Ramos (cell line): ENCODE measurements around the gene DIAPH1.

Source experiments
- in situ Hi-C: fragments of 300-500 bp; cut with MboI; formaldehyde crosslinking; loops from one replicate; pipeline ENCODE4 v1.14.3; 2022; ENCODE audit warnings: low sequenced_read_pairs; ENCODE audit not compliant: unreplicated experiment

The DIAPH1 gene

DNA sequence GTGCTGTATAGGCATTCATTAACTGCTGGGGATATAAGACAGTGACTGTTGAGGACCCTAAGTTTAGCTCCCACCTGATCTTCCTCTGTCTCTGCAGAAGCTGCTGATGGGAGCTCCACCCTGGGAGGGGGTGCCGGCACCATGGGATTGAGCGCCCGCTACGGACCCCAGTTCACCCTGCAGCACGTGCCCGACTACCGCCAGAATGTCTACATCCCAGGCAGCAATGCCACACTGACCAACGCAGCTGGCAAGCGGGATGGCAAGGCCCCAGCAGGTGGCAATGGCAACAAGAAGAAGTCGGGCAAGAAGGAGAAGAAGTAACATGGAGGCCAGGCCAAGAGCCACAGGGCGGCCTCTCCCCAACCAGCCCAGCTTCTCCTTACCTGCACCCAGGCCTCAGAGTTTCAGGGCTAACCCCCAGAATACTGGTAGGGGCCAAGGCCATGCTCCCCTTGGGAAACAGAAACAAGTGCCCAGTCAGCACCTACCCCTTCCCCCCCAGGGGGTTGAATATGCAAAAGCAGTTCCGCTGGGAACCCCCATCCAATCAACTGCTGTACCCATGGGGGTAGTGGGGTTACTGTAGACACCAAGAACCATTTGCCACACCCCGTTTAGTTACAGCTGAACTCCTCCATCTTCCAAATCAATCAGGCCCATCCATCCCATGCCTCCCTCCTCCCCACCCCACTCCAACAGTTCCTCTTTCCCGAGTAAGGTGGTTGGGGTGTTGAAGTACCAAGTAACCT is 107.8 kb downstream of the DIAPH1 start:
- in situ Hi-C loops = no loop called here

GRCh38 chr5:141510160-141510559 is 108.6 kb downstream of the DIAPH1 start:
- in situ Hi-C loops = no loop called here

DNA sequence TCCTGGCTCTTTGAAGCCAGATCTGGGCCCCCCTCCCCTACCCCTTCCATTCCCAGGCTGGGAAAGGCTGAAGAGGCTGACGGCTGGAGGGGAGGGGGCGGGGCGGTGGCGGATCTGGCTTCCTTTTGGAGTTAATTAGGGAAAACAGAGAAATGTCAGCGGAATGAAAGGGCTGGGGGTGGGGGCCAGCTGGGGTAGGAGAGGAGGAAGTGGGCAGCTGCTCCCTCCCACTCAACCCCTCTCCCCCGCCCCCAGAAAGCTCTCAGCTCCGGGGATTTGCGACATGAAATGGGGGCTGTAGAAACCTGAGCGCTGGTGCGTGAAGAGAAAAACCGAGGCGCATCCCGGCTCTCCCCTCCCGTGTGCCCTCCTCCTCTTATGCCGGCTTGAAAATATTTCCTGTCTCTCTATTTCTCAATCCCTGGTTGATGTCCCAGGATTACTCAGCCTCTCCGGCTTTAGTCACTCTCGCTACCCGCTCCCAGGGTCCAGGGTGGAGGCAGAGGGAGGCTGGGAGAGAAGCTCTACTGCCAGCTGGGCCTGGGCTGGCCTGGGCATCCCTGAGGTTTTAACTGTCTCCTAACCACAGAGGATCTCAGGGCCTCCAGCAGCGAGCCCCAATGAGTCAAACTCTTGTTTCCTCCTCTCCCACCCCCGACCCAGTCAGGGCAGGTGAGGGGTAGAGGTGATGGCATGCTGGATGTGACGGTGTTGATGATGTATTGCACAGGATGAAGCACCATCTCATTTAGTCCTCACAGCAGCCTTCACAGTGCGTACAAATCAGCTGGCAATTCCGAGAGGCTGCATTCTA is 109.8 kb downstream of the DIAPH1 start:
- in situ Hi-C loops = no loop called here

DNA sequence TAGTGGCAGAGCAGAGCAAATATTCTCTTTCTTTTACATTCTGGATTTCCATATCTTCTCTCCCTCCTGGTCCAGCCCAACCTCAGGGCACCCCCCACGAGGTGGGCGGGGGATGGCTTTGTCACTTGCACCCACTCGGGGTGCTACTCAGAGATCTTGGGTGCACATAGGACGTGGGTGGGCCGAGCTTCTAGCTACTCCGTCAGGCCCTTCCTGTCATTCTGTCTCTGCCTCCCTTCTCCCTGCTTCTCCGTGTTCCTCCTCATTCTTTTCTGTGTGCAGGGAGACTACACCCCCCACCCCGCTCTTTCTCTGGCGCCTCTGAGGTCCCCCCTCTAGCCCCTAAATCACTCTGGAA is 110.4 kb downstream of the DIAPH1 start:
- in situ Hi-C loops = no loop called here

DNA sequence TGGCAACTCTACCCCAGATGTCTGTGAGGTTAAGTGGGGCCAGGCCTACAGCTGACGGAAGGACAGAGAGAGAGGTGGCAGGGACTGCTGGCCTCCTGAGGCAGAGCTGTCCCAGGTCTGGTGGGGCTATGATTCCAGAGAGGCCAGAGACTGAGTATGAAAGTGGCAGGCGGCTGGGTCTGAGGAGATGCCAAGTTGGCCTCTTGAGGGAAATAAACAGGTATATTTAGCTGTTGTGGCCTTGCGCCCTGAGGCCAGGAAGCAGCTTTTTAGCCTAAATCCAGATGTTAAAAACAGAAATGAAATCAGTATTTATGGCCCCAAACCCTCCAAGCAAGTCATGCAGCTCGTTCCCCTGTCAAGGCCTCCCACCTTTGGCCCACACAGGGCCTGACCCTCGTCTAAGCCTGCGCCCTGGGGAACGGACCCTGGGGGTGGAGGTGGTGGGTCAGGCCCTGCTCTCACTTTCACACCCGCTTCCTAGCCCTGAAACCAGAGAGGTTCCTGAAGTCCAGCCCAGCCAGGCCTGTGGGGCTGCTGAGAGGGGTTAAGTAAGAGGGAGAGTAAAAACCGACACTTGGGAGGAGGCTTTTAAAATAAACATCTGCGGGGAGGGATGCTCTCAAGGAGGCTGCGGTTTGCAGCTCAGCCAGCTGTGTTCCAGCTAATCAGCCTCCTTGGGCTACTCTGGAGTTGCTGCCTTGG is 111.3 kb downstream of the DIAPH1 start:
- in situ Hi-C loops = no loop called here

GRCh38 chr5:141506381-141507155 is 112.2 kb downstream of the DIAPH1 start:
- in situ Hi-C loops = no loop called here

GRCh38 chr5:141504216-141504615 is 114.6 kb downstream of the DIAPH1 start:
- in situ Hi-C loops = no loop called here

- in situ Hi-C loops = no loop called here
Observed at GRCh38 chr5:141503681-141504080, 115.1 kb downstream of the DIAPH1 start.

GRCh38 chr5:141501761-141502160 is 117.0 kb downstream of the DIAPH1 start:
- in situ Hi-C loops = no loop called here

DNA sequence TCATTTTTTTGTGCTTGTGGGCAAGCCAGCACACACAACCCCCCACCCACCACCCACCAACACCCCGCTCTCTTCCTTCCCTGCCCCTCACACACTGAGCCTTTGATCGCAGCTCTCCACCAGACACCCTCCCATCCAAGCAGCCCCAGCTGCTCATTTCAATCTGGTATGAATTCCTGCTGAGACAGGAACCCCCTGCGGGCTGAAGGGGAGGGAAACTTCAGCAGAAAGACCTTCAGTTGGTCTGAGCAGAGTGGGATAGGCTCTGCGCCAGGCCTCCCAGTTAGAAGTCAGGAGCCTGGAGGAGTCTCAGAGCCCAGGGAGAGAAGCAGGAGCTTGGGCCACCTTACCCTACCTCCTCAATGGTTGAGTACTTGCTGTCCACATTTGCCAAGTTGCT is 122.8 kb downstream of the DIAPH1 start:
- in situ Hi-C loops = no loop called here

DNA sequence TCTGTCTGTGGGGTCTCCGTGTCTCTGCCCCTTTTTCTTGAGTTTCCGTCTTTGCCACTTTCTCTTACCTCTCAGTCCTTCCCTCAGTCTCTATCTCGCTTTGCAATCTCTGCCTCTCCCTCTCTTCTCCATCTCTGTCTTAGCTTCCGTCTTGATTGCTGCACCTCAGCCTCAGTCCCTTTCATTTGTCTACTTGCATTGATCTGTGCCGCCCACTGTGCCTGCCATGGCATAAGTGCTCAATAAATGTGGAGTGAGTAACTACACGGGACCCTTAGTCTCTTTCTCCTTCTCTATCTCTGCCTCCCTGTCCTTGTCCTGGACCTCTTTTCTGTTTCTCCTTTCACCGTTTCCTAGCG is 123.4 kb downstream of the DIAPH1 start:
- in situ Hi-C loops = no loop called here

DNA sequence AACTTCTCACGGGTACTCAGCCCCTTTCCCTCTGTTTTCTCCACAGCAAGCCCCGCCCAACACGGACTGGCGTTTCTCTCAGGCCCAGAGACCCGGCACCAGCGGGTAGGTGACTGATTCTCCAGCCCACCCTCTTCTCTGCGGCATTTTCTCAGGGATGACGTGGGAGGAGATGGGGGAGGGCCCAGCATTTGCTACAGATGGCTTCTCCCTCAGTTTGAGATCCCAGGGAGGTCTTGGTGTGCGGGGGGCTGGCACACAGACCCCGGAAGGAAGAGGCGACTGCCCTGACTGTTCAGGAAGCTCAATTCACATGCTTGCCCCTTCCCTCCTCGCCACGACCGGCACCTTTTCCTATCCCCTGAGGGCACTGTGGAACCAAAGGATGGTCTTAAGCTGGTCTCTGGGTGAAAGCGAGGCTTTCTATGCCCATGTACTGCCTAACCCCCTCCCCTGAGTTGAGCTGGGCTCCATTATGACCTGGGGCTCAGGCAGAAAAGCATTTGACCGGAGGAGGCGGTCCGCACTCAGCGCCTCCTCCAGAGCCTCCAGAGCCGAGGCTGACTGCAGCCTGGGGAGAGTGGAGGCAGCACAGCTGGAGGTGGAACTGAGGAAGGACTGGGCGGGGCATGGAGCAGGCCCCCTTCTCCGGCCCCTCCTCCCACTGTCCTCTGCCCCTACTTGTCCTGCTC is 123.9 kb downstream of the DIAPH1 start:
- in situ Hi-C loops = no loop called here

DNA sequence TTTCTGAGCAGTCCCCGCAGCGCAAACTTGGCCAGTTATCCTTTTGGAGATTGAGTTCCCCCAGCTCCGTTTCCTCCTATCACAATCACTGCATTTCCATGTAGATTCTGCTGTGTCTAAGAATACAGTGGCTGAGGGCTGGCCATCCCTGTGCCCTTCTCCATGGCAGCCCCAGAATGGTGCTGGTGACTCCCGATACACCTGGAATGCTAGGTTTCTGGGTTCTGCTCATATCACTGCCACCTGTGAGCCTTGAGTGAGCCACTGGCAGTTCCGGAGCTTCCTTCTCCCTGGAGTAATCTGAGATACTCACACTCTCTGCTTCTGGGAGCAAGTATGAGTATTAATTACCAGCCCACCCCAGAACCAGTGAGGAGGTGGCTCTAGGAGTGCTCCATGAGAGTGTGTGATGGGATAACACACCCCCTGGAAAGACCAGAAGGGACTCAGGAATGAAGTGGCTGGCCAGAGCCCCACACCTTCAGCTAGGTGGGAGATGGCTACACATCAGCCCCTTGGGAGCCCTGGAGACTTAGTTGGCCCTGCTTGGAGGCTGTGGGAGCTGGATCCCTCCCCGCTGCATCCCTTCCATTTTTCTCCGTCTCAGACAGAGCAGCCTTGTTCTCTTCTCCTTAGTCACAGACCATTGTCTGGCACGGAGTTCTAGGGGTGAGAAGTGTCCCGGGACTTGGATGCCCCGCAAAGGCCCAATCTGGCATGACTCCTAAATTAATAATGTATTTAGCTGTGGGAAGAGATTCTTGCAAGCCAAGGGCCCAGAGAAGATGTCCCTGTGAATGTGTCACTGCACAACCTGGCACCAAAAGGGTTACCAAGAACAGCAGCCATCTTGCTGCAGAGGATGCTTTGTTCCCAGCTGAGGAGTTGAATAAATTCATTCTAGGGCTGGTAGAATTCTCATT is 125.0 kb downstream of the DIAPH1 start:
- in situ Hi-C loops = no loop called here

GRCh38 chr5:141492168-141492885 is 126.5 kb downstream of the DIAPH1 start:
- in situ Hi-C loops = no loop called here

DNA sequence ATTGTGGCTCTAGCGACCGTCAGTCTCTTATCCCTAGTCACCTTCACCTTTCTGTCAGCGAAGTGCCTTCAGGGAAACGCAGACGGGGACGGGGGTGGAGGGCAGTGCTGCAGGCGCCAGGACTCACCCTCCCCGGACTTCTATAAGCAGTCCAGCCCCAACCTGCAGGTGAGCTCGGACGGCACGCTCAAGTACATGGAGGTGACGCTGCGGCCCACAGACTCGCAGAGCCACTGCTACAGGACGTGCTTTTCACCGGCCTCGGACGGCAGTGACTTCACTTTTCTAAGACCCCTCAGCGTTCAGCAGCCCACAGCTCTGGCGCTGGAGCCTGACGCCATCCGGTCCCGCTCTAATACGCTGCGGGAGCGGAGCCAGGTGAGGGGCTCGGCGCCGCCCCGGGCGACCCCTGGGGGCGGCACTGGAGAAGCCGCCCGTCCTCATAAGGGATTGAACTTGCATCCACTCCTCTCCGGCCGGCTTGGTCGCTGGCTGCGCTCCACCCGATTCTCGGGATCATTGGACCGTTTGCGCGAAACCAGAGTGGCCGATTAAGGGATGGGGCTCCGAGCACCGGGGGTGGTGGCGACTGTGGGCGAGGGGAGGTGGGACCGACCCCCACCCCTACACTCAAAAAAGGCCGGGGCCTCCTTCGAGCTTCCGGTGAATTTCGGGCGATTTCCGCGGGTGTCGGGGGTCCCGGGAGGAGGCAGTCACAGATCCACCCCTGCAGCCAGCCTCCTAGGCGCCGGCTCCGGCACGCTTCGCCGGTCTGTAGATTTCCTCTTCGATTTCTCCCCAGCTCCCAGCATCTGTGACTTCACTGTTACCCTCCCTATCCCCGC is 127.3 kb downstream of the DIAPH1 start:
- in situ Hi-C loops = no loop called here

DNA sequence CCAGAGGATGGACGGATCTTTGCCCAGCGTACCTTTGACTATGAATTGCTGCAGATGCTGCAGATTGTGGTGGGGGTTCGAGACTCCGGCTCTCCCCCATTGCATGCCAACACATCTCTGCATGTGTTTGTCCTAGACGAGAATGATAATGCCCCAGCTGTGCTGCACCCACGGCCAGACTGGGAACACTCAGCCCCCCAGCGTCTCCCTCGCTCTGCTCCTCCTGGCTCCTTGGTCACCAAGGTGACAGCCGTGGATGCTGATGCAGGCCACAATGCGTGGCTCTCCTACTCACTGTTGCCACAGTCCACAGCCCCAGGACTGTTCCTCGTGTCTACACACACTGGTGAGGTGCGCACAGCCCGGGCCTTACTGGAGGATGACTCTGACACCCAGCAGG is 128.0 kb downstream of the DIAPH1 start:
- in situ Hi-C loops = no loop called here

- in situ Hi-C loops = no loop called here
Observed at GRCh38 chr5:141490271-141490670, 128.5 kb downstream of the DIAPH1 start.
